DMS53 treated with DMSO at 0.1 percent for 48 hours (cell line): ENCODE results near the gene GPR152.
A peak's percentile ranks its signal among the peaks of the same experiment; 100 is the strongest.

Experiments
- DNase-seq: peaks from one replicate; lab custom pipeline; 2025; ENCODE audit not compliant: unreplicated experiment; lab: John Stamatoyannopoulos, UW

GPR152 gene

GRCh38 chr11:67452141-67452952 is at the start of gene GPR152:
TSS of gene GPR152 (minus strand) at chr11:67452729. CDS start at chr11:67452724, 5 bp downstream.
- DNase-seq = peak; percentile 25

- no peak for DNase-seq
Observed at GRCh38 chr11:67501854-67502253, 49.3 kb upstream of the GPR152 start.

- DNase-seq = no peak
Observed at GRCh38 chr11:67500831-67501715, 48.5 kb upstream of the GPR152 start.

GRCh38 chr11:67500484-67500821 is 47.9 kb upstream of the GPR152 start:
- DNase-seq = no peak

- no peak for DNase-seq
Observed at GRCh38 chr11:67499808-67500483, 47.4 kb upstream of the GPR152 start.

- DNase-seq = no peak
Observed at GRCh38 chr11:67498544-67498972, 46.0 kb upstream of the GPR152 start.

- no peak for DNase-seq
Observed at GRCh38 chr11:67497656-67498291, 45.2 kb upstream of the GPR152 start.

- DNase-seq = no peak
Observed at GRCh38 chr11:67496113-67496512, 43.6 kb upstream of the GPR152 start.

GRCh38 chr11:67495234-67496005 is 42.9 kb upstream of the GPR152 start:
- no peak for DNase-seq

GRCh38 chr11:67494371-67495233 is 42.1 kb upstream of the GPR152 start:
- DNase-seq = no peak

GRCh38 chr11:67493548-67494370 is 41.2 kb upstream of the GPR152 start:
- DNase-seq = no peak

GRCh38 chr11:67492801-67493547 is 40.4 kb upstream of the GPR152 start:
- no peak for DNase-seq

- no peak for DNase-seq
Observed at GRCh38 chr11:67492069-67492727, 39.7 kb upstream of the GPR152 start.

GRCh38 chr11:67491276-67492068 is 38.9 kb upstream of the GPR152 start:
- DNase-seq = no peak

GRCh38 chr11:67490727-67491065 is 38.2 kb upstream of the GPR152 start:
- no peak for DNase-seq

GRCh38 chr11:67489885-67490726 is 37.6 kb upstream of the GPR152 start:
- no peak for DNase-seq
